Bronchial epithelial cell (primary cell): Measurements from ENCODE around the gene ARRDC3. TPM values are rescaled to one million over a fixed set of nuclear protein-coding genes. Genes with fewer than 3 reads are reported as not detected.

ENCODE experiments used
- DNase-seq: peaks from one replicate; pipeline ENCODE4 v3.0.0-alpha.2; 2010; ENCODE audit warnings: low read depth
- FAIRE-seq: peaks from 2 replicates; lab custom pipeline; 2011; peaks lifted over from hg19 to GRCh38; lab: Jason Lieb, UNC
- H3K27me3 ChIP-seq: 2 replicates; pipeline ENCODE4 v1.5.1; 2011; ENCODE audit warnings: low read length; ENCODE audit not compliant: control insufficient read depth, insufficient read depth
- H3K36me3 ChIP-seq: 2 replicates; pipeline ENCODE4 v1.5.1; 2011; ENCODE audit warnings: low read length; ENCODE audit not compliant: control insufficient read depth, insufficient read depth
- H3K4me3 ChIP-seq: 2 replicates; pipeline ENCODE4 v1.5.1; 2011; ENCODE audit warnings: mild to moderate bottlenecking, low read depth, low read length, control low read depth
- CTCF ChIP-seq: IDR thresholded peaks from 2 replicates; pipeline ENCODE4 v1.5.1; 2011; ENCODE audit warnings: mild to moderate bottlenecking, moderate library complexity, low read length, control low read depth, inconsistent platforms; ENCODE audit not compliant: insufficient read depth, severe bottlenecking
- total RNA-seq: library from RNA; depleted of rRNA; stranded (reverse); fragments of >200 nt; gene quantifications from 2 replicates; pipeline ENCODE4 v1.2.1, GENCODE V29; 2014

ARRDC3 gene
- total RNA-seq, 1 donor from 2014 or later = 70.3 TPM

- peaks cover 6% of the 10 kb centered on the region for H3K36me3 ChIP-seq
- FAIRE-seq (no peak), DNase-seq (no peak)
- no peak for TF ChIP-seq CTCF
- H3K4me3 ChIP-seq = no peak overlapping the region
- no peaks in the 10 kb centered on the region for H3K27me3 ChIP-seq
These were observed 4.3 kb downstream of the ARRDC3 start for GRCh38 chr5:91378752-91379211.

- Histone ChIP-seq H3K4me3 (no peak overlapping the region), H3K36me3 (peaks cover 15% of the 10 kb centered on the region), H3K27me3 (no peaks in the 10 kb centered on the region)
- TF ChIP-seq CTCF = no peak
- FAIRE-seq = no peak
- no peak for DNase-seq
These were observed 8.1 kb downstream of the ARRDC3 start for GRCh38 chr5:91374893-91375520.

- no peak for TF ChIP-seq CTCF
- DNase-seq (no peak), FAIRE-seq (no peak)
- peaks cover 16% of the 10 kb centered on the region for H3K36me3 ChIP-seq
- H3K27me3 ChIP-seq = no peaks in the 10 kb centered on the region
- no peak overlapping the region for H3K4me3 ChIP-seq
These were observed 9.5 kb downstream of the ARRDC3 start for GRCh38 chr5:91373600-91373999.

- TF ChIP-seq CTCF = no peak
- FAIRE-seq (no peak), DNase-seq (no peak)
- Histone ChIP-seq H3K27me3 (no peaks in the 10 kb centered on the region), H3K4me3 (no peak overlapping the region), H3K36me3 (peaks cover 16% of the 10 kb centered on the region)
These were observed 10.1 kb downstream of the ARRDC3 start for GRCh38 chr5:91373006-91373405.

GRCh38 chr5:91369480-91369879 lies 13.6 kb downstream of the ARRDC3 start:
- no peaks in the 10 kb centered on the region for H3K27me3 ChIP-seq
- FAIRE-seq (no peak), DNase-seq (no peak)
- peaks cover 11% of the 10 kb centered on the region for H3K36me3 ChIP-seq
- H3K4me3 ChIP-seq = no peak overlapping the region
- no peak for TF ChIP-seq CTCF
